Neural cell (in vitro differentiated cells): ENCODE measurements around the gene TTC39A. TPM values are rescaled to one million over a fixed set of nuclear protein-coding genes. Genes with fewer than 3 reads are reported as not detected.

Experiments used
- H2AFZ ChIP-seq: fragments of 200-600, 300-800 bp; sonication (generic), shearing (Covaris generic); 2 replicates; pipeline ENCODE4 v1.6.0; 2014; ENCODE audit warnings: low read depth, mild to moderate bottlenecking, antibody characterized with exemption, low read length, moderate library complexity
- H3F3A ChIP-seq: fragments of 200-600 bp; shearing (Covaris generic); 2 replicates; pipeline ENCODE4 v1.6.1; 2016; ENCODE audit warnings: mild to moderate bottlenecking, moderate library complexity, mixed read lengths, antibody characterized with exemption, low read length; ENCODE audit not compliant: insufficient read depth, poor library complexity, severe bottlenecking
- H3K27ac ChIP-seq: fragments of 200-600, 300-800 bp; sonication (generic), shearing (Covaris generic); 2 replicates; pipeline ENCODE4 v1.5.1; 2014; ENCODE audit warnings: mild to moderate bottlenecking, low read length, moderate library complexity
- H3K27me3 ChIP-seq: fragments of 300-800, 200-600 bp; sonication (generic), shearing (Covaris generic); 2 replicates; pipeline ENCODE4 v1.6.0; 2014; ENCODE audit warnings: mild to moderate bottlenecking, low read depth, low read length, moderate library complexity; ENCODE audit not compliant: insufficient read depth
- H3K36me3 ChIP-seq: fragments of 300-800, 200-600 bp; sonication (generic), shearing (Covaris generic); 2 replicates; pipeline ENCODE4 v1.5.1; 2014; ENCODE audit warnings: mild to moderate bottlenecking, antibody characterized with exemption, low read length, moderate library complexity; ENCODE audit not compliant: insufficient read depth
- H3K4me2 ChIP-seq: fragments of 300-800, 200-600 bp; sonication (generic), shearing (Covaris generic); 2 replicates; pipeline ENCODE4 v1.6.0; 2014; ENCODE audit warnings: mild to moderate bottlenecking, low read length
- H3K4me3 ChIP-seq: fragments of 300-800, 200-600 bp; sonication (generic), shearing (Covaris generic); 2 replicates; pipeline ENCODE4 v1.5.1; 2014; ENCODE audit warnings: mild to moderate bottlenecking, low read length, moderate library complexity
- H3K79me2 ChIP-seq: fragments of 200-600 bp; shearing (Covaris generic); replicated peaks from 2 replicates; pipeline ENCODE4 v1.6.0; 2014; ENCODE audit warnings: mild to moderate bottlenecking, low read length, moderate library complexity; ENCODE audit not compliant: insufficient read depth
- H3K9ac ChIP-seq: fragments of 300-800, 200-600 bp; sonication (generic), shearing (Covaris generic); 2 replicates; pipeline ENCODE4 v1.6.1; 2016; ENCODE audit warnings: mild to moderate bottlenecking, low read length, mixed read lengths
- H3K9me2 ChIP-seq: fragments of 200-600 bp; shearing (Covaris generic); 2 replicates; pipeline ENCODE4 v1.6.1; 2016; ENCODE audit warnings: mild to moderate bottlenecking, low read length, mixed read lengths; ENCODE audit not compliant: insufficient read depth
- H3K9me3 ChIP-seq: fragments of 200-600, 300-800 bp; sonication (generic), shearing (Covaris generic); 2 replicates; pipeline ENCODE4 v1.6.1; 2016; ENCODE audit warnings: mild to moderate bottlenecking, mixed run types, low read length, moderate library complexity, mixed read lengths
- H4K20me1 ChIP-seq: fragments of 200-600 bp; shearing (Covaris generic); 2 replicates; pipeline ENCODE4 v1.6.1; 2016; ENCODE audit warnings: mild to moderate bottlenecking, mixed run types; ENCODE audit not compliant: insufficient read depth
- EP300 ChIP-seq: fragments of 450-650 bp; conservative IDR thresholded peaks from 2 replicates; pipeline ENCODE4 v1.6.1; 2014; ENCODE audit warnings: antibody characterized with exemption, mild to moderate bottlenecking, moderate library complexity; ENCODE audit not compliant: poor library complexity, severe bottlenecking
- EZH2 ChIP-seq: fragments of 200-600, 300-800 bp; shearing (Covaris generic), sonication (generic); IDR thresholded peaks from 2 replicates; pipeline ENCODE4 v1.6.1; 2014; ENCODE audit warnings: antibody characterized with exemption, low read length, borderline replicate concordance, mild to moderate bottlenecking; ENCODE audit not compliant: insufficient read depth, poor library complexity, severe bottlenecking
- MXI1 ChIP-seq: fragments of 450-650 bp; conservative IDR thresholded peaks from 2 replicates; pipeline ENCODE4 v1.6.1; 2014; ENCODE audit warnings: antibody characterized with exemption, mild to moderate bottlenecking; ENCODE audit not compliant: poor library complexity, severe bottlenecking
- POLR2AphosphoS5 ChIP-seq: IDR thresholded peaks from 2 replicates; pipeline ENCODE4 v1.6.1; 2012
- RAD21 ChIP-seq: fragments of 450-650 bp; conservative IDR thresholded peaks from 2 replicates; pipeline ENCODE4 v1.6.1; 2014; ENCODE audit warnings: antibody characterized with exemption, mild to moderate bottlenecking, moderate library complexity
- REST ChIP-seq: IDR thresholded peaks from 2 replicates; pipeline ENCODE4 v1.6.1; 2012; ENCODE audit warnings: borderline replicate concordance
- SMC3 ChIP-seq: fragments of 450-650 bp; conservative IDR thresholded peaks from 2 replicates; pipeline ENCODE4 v1.6.1; 2014; ENCODE audit warnings: antibody characterized with exemption, mild to moderate bottlenecking, moderate library complexity; ENCODE audit not compliant: poor library complexity
- TAF1 ChIP-seq: IDR thresholded peaks from 2 replicates; pipeline ENCODE4 v1.6.1; 2012; ENCODE audit warnings: low read depth
- polyA plus RNA-seq: library from polyadenylated mRNA; depleted of rRNA; stranded (reverse); fragments of >200 nt; gene quantifications from 2 replicates; pipeline ENCODE4 v1.2.3, GENCODE V29; 2014
- TF ChIP-seq, protein P1 (sequence below): fragments of 450-650 bp; IDR thresholded peaks from 2 replicates; pipeline ENCODE4 v1.5.1; 2014; ENCODE audit warnings: antibody characterized with exemption, mild to moderate bottlenecking, moderate library complexity; ENCODE audit not compliant: poor library complexity, severe bottlenecking

The TTC39A gene
- polyA plus RNA-seq, 1 donor from 2014 or later = 1.1 TPM

DNA sequence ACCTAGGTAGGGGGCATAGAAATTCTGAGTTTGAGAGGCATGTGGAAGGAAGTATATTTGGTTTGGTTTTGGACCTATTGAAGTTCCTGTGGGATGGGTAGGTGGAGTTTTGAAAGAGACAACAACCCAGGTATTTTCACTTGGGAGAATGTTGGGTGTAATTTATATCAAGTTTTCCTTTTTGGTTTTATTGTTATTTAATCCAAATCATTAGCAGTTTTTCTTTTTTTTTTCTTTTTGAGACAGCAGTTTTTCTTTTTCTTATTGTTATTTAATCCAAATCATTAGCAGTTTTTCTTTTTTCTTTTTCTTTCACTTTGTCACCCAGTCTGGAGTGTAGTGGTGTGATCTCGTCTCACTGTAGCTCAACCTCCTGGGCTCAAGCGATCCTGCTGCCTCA, 64.2 kb downstream of the TTC39A start:
- no peaks in the 10 kb centered on the region for H3F3A ChIP-seq
- no peaks in the 10 kb centered on the region for H4K20me1 ChIP-seq
- H2AFZ ChIP-seq = no peak overlapping the region
- H3K79me2 ChIP-seq = peaks cover 42% of the 10 kb centered on the region
- peaks cover 7% of the 10 kb centered on the region for H3K36me3 ChIP-seq
- TF ChIP-seq SMC3 = no peak
- TF ChIP-seq MXI1 = no peak
- no peak for TF ChIP-seq RAD21
- TF ChIP-seq, protein P1, sequence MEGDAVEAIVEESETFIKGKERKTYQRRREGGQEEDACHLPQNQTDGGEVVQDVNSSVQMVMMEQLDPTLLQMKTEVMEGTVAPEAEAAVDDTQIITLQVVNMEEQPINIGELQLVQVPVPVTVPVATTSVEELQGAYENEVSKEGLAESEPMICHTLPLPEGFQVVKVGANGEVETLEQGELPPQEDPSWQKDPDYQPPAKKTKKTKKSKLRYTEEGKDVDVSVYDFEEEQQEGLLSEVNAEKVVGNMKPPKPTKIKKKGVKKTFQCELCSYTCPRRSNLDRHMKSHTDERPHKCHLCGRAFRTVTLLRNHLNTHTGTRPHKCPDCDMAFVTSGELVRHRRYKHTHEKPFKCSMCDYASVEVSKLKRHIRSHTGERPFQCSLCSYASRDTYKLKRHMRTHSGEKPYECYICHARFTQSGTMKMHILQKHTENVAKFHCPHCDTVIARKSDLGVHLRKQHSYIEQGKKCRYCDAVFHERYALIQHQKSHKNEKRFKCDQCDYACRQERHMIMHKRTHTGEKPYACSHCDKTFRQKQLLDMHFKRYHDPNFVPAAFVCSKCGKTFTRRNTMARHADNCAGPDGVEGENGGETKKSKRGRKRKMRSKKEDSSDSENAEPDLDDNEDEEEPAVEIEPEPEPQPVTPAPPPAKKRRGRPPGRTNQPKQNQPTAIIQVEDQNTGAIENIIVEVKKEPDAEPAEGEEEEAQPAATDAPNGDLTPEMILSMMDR = no peak
- TF ChIP-seq TAF1 = no peak
- no peak for TF ChIP-seq POLR2AphosphoS5
- TF ChIP-seq REST = no peak
- no peak for TF ChIP-seq EZH2
- no peak for TF ChIP-seq EP300
- H3K9me3 ChIP-seq = no peaks in the 10 kb centered on the region
- H3K27ac ChIP-seq = no peak overlapping the region
- no peak overlapping the region for H3K4me3 ChIP-seq
- no peaks in the 10 kb centered on the region for H3K9me2 ChIP-seq
- no peaks in the 10 kb centered on the region for H3K27me3 ChIP-seq
- H3K9ac ChIP-seq = no peak overlapping the region
- H3K4me2 ChIP-seq = no peak overlapping the region

- Histone ChIP-seq H3F3A (no peaks in the 10 kb centered on the region), H3K79me2 (peaks cover 42% of the 10 kb centered on the region), H4K20me1 (no peaks in the 10 kb centered on the region), H3K4me3 (no peak overlapping the region), H2AFZ (no peak overlapping the region), H3K27me3 (no peaks in the 10 kb centered on the region), H3K9ac (no peak overlapping the region), H3K27ac (no peak overlapping the region), H3K4me2 (no peak overlapping the region), H3K9me2 (no peaks in the 10 kb centered on the region), H3K9me3 (no peaks in the 10 kb centered on the region), H3K36me3 (peaks cover 1% of the 10 kb centered on the region)
- TF ChIP-seq TAF1 (no peak), RAD21 (no peak), POLR2AphosphoS5 (no peak), EZH2 (no peak), REST (no peak), EP300 (no peak)
Observed at GRCh38 chr1:51265618-51266017, 64.7 kb downstream of the TTC39A start.
